Measurements from ENCODE around the gene RTKN. TPM values are rescaled to one million over a fixed set of nuclear protein-coding genes. Genes with fewer than 3 reads are reported as not detected.

The RTKN gene, protein sequence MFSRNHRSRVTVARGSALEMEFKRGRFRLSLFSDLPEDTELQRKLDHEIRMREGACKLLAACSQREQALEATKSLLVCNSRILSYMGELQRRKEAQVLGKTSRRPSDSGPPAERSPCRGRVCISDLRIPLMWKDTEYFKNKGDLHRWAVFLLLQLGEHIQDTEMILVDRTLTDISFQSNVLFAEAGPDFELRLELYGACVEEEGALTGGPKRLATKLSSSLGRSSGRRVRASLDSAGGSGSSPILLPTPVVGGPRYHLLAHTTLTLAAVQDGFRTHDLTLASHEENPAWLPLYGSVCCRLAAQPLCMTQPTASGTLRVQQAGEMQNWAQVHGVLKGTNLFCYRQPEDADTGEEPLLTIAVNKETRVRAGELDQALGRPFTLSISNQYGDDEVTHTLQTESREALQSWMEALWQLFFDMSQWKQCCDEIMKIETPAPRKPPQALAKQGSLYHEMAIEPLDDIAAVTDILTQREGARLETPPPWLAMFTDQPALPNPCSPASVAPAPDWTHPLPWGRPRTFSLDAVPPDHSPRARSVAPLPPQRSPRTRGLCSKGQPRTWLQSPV
- total RNA-seq = 76.2 and 119 TPM in 2 replicates

DNA sequence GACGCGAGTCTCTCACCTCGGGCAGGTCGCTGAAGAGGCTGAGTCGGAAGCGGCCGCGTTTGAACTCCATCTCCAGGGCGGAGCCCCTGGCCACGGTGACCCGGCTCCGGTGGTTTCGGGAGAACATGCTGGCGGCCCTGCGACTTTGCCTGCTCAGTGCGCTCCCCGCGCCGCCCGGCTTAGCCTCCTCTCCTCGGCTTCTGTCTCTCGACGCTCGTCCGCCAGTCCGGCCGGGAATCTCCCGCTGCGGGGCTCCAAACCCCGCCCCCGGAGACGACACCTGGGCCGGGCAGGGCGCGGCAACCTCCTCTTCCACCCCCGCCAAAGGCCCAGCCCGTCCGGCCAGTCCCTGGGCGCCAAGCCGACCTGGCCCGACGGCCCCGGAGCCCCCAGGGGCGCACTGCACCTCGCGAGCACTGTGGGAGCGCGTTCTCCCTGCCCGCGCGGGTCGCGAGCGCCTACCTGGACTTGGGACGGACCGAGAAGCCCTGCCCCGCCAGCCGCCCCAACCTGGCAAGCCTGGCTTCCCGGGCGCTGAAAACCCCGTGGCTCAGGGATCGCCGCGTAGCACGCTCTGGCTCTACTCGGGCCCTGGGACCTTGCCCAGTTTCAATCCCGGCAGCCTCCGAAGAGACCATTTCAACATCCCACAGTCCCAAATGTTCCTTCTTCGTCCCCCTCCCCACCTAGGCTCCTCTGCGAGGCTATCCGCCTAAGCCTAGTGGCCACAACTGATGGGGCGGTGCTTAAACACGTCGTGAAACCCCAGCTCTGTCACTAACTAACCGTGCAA, at the start of gene RTKN:
Gene RTKN (minus strand): TSS at position 248 of the 793 bp plus-strand sequence. CDS start 121 bp downstream, at position 127.

DNA sequence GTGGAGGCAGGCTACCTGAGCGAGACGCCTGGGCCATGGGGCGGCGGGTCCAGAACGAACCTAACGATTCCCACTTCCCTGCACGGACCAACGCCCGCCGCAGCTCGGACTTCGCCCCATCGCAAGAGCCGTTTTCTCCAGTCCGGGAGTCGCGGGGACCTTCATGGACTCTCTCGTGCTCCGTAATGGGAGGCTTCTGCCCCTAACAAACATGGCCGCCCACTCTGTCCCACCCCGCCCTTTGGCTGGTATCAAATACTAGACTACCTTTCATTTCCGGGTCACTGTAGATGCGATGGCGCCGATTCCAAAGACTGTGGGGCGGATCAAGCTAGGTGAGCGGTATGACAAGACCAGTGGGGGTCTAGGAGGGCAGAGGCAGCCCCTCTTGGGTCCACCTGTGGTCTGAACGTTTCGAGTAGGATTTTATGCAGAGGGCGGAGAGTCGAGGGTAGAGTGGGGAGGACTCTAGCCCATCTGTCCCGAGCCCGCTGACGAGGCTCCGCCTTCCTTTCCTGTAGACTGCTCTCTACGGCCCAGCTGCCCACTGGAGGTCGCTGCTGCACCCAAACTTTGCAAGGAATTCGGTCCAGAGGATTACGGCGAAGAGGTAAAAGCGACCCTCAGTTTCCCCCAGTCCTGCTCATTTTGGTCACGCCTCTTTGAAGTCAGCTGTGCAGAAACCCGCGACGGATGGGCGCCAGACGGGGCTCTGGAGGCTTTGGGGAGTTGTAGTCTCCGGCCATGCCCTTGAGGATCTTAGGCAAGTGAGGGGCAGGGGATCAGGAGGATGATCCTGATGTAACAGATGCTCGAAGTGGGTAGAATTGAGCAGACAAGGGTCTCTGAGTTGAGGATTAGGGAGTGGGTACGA, 41.3 kb upstream of the RTKN start, which contains the start of the genes CCDC142 and TTC31:
Gene CCDC142 (minus strand): TSS at position 198 of the 874 bp plus-strand sequence. CDS start 161 bp downstream, at position 37.
Gene TTC31 (plus strand): TSS at position 281 of the 874 bp plus-strand sequence. CDS start 15 bp downstream, at position 296.

DNA sequence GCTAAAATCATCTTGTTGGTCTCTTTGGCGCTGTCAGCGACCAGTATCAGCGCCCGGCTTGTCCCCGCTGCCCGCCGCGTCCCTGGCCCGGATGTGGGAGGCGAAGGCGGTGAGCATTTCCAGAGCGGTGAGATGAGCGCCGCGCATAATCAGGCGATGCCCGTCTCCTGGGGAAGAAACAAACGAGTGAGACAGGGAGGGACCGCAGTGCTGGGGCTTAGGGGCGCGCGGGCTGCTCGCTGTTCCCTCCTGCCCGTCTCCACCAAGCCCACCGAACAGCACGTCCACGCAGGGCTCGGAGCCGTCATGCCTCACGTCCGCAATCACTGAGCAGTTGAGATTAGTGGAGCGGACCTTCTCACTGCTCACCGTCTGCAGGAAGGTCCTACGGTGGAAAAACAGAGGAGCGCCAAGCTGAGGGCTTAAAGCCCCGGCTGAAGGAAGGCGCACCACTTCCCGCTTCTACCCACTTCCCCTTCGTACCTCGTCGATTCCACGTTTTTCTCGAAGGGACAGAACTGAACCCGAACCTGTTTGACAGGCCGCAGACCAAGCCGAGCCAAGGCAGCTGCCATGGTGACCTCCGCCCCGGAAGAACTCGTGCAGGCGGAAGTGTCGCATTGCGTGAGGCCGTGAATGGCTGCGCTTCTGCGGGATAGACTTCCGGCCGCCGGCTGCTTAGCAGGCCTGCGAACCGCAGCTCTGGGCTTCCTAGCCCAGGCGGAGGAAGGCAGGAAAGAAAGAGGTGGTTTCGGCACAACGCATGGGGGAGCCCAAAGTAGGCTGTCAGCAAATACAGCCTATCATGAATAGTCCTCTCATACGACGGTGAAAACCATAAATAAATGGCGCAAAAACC, 30.6 kb upstream of the RTKN start, which contains the start of gene MRPL53:
Gene MRPL53 (minus strand): TSS at position 595 of the 859 bp plus-strand sequence. CDS start 20 bp downstream, at position 575.

DNA sequence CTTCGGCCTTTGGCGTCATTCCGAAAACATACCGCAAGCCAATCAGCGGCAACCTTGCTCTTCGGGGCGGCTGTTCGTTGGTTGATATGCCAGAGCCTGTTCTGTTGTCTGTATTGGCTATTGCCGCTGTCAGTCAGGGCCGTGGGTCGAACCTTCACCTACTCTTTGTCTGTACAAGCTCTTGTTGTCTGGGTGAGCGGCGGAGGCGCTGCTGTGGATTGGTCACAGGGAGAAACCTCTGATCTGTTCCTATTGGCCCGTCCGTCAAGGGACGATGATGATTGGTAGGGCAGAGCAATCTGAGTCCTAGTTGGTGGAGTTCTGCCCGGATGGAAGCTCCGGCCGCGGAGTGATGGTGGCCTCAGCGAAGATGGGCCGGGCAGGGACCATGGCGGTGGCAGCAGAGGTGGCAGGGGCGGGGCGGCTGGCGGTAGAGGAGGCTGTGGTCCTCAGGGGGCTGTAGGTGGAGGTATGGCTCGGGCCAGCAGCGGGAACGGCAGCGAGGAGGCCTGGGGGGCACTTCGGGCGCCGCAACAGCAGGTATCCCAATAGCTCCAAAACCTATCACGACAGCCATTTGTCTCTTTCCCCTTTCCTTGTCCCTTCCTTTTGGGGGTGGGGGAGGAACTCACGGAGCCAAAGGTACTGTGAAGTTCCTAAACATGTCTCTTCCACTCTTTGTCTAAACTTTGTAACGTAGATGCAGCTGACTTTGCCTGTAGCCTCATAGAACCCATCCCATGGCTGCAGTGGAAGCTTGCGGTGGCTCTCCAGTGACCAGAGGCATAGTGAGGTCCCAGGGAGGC, 16.6 kb upstream of the RTKN start, which contains the start of gene WBP1:
Gene WBP1 (plus strand): TSS at position 307 of the 806 bp plus-strand sequence. CDS start 165 bp downstream, at position 472.

DNA sequence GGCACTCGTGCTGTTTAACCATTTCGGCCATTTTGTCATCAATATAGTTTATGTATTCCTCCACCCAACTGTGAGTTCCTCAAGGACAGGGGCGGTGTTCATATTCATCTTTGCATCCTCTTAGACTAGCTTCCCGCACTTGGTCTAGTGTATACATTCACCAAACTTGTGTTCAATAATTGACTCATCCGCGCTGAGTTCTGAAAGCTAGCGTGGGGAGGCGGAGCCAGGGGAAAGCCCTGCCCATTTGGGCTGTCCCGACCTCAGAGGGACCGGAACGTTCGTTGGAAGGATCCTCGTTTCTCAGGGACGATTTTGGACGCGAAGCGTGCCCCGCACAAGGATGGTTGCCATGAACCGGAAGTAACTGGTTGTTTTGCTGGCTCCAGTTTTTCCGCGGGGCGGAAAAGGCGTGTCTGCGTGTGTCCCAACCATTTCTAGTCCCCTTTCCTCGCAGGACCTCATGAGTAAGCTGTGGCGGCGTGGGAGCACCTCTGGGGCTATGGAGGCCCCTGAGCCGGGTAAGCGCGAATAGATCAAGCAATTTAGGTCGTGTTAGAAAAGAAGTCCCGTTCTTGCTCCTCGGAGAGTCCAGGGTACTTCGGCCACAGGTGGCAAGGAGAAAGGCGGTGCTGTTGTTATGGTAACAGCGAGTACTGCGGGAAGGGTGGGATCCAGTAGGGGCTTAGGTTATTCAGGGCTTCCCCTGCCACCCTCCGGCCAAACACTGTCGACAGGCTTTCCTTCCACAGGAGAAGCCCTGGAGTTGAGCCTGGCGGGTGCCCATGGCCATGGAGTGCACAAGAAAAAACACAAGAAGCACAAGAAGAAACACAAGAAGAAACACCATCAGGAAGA, 13.1 kb upstream of the RTKN start, which contains the start of gene INO80B:
Gene INO80B (plus strand): TSS at position 434 of the 858 bp plus-strand sequence. CDS start 30 bp downstream, at position 464.

DNA sequence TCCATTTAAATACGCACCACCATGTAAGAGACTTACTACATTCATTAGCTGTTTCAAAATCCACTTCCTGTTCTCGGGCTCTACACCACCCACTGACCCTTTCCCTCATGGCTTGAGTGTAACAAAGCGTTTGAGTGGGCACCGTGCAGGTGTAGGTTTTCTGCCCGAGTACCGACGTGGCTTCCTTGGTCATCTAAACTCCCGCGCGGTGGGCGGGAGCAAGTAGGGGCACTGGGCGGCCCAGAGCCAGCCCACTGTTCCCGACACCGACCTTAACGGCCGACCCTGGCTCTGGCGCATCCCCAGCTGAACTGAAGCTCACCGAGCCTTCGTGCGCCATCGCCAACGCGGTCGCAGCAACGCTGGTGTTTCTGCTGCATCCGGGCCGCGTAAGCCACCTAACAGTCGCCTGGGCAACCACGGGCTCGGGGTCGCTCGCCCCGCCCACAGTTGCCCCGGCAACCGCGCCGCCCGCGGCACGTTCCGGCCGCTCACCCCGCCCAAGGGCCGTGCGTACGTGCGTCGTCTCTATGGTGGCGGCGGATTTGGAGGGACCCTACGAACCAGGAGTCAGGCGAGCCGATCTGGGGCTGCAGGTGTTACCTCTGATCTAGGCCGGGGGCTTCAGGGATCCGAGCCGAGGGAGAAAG, 20.4 kb downstream of the RTKN start, which contains the start of the genes C2orf81 and WDR54:
Gene C2orf81 (minus strand): TSS at position 399 of the 650 bp plus-strand sequence. CDS start 59 bp downstream, at position 340.
Gene WDR54 (plus strand): TSS at position 510 of the 650 bp plus-strand sequence. CDS start 424 bp downstream, outside the sequence.

DNA sequence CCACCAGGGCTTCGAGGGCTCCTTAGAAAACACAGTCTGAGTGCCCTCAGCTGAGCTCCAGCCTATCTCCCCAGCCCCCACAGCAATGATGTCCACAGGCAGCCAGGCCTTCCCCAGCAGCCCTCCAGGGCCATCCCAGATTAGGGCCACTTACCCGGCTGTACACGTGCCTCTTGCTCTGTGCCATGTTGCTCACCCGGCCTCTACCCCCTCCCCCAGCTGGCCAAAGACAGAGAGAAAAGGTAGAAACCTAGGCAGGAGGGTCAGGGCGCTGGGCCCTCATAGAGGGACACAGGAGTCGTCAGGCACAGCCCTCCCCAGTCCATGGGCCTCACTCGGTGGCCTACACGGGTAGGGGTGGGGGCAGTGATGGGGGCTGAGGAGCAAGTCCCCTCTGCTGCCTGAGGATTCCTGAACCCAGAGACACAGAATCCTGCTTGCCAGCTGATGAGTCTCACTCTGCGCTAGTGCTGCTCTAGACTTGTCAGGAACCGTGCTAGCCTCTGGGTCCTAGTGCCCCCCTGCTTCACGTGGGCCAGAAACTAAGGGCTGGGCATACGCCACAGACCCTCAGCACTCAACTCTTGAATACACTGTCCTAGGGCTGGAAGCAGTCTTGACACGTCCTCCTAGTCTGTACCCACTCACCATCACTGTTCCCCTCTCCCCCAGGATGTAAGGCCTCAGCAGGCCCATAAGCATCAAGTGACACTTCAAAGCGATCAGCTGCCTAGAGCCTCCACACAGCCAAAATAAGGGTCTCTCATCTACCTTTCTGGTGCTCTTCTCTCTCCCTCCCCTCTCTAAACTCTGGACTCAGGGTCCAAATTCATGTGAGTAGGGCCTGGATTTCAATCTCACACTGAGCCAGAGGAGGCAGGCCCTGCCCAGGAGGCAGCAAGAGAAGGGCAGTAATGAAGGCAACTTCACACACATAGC, 61.6 kb downstream of the RTKN start, which contains the start of gene DCTN1:
Gene DCTN1 (minus strand): TSS at position 461 of the 939 bp plus-strand sequence. CDS start 274 bp downstream, at position 187.

Other genes starting within 250 kb of the RTKN start
- gene MTHFD2, start 243.3 kb downstream of the RTKN start, total RNA-seq = 79.7 and 114 TPM in 2 replicates
- 1.2 and 1.6 TPM in 2 replicates for gene SLC4A5, start 98.5 kb downstream of the RTKN start, total RNA-seq
- 135 and 148 TPM in 2 replicates for gene DCTN1, start 61.6 kb downstream of the RTKN start, total RNA-seq
- gene C2orf81, start 20.3 kb downstream of the RTKN start, total RNA-seq = 3.1 and 4.1 TPM in 2 replicates
- gene WDR54, start 20.2 kb downstream of the RTKN start, total RNA-seq = 27.9 and 43.5 TPM in 2 replicates
- gene INO80B, start 13.2 kb upstream of the RTKN start, total RNA-seq = 15.7 and 18.1 TPM in 2 replicates
- 74.5 and 130 TPM in 2 replicates for gene WBP1, start 16.5 kb upstream of the RTKN start, total RNA-seq
- gene MOGS, start 23.4 kb upstream of the RTKN start, total RNA-seq = 55.7 and 92.6 TPM in 2 replicates
- 24.1 and 31.8 TPM in 2 replicates for gene MRPL53, start 30.7 kb upstream of the RTKN start, total RNA-seq
- 28.7 and 43.6 TPM in 2 replicates for gene CCDC142, start 41.1 kb upstream of the RTKN start, total RNA-seq
- 20.4 and 23.6 TPM in 2 replicates for gene TTC31, start 41.1 kb upstream of the RTKN start, total RNA-seq
- gene LBX2, start 57.7 kb upstream of the RTKN start, total RNA-seq = 1.8 and 7.9 TPM in 2 replicates
- 19.6 and 22.9 TPM in 2 replicates for gene PCGF1, start 65.8 kb upstream of the RTKN start, total RNA-seq
- gene TLX2, start 72.5 kb upstream of the RTKN start, total RNA-seq = not detected in 2 replicates
- 0.33 and 0.39 TPM in 2 replicates for gene DQX1, start 84.3 kb upstream of the RTKN start, total RNA-seq
- 71.5 and 128 TPM in 2 replicates for gene AUP1, start 87.8 kb upstream of the RTKN start, total RNA-seq
- gene HTRA2, start 88.0 kb upstream of the RTKN start, total RNA-seq = 34.9 and 40.0 TPM in 2 replicates
- gene LOXL3, start 112.0 kb upstream of the RTKN start, total RNA-seq = 0.39 TPM in 1 of 2 replicates, not detected in the other
- gene DOK1, start 112.8 kb upstream of the RTKN start, total RNA-seq = 4.9 and 5.5 TPM in 2 replicates
- gene M1AP, start 206.4 kb upstream of the RTKN start, total RNA-seq = 0.39 and 0.43 TPM in 2 replicates
- 4.3 and 5.1 TPM in 2 replicates for gene SEMA4F, start 212.3 kb upstream of the RTKN start, total RNA-seq